GM12878 (cell line): ENCODE measurements around the gene FOXP1. TPM values are rescaled to one million over a fixed set of nuclear protein-coding genes. Genes with fewer than 3 reads are reported as not detected.

Experiments
- ATAC-seq: fragments of 200-7000 bp; cut with Tn5 transposase; 3 replicates; pipeline ENCODE4 v1.9.1; 2020; ENCODE audit warnings: mild to moderate bottlenecking, moderate library complexity
- BruUV-seq: library from RNA; stranded (reverse); fragments of 400-500 nt; replicated peaks from 2 replicates; lab custom pipeline; 2021; lab: Mats Ljungman, UMichigan
- CTCF ChIA-PET: fragments of 300-600 bp; sonication (Branson Sonifier 250); formaldehyde crosslinking; extraction: SDS; loops from one replicate; lab custom pipeline; 2021; ENCODE audit warnings: inconsistent platforms; lab: Yijun Ruan, JAX
- POLR2A ChIA-PET: fragments of 350-600 bp; formaldehyde crosslinking; extraction: SDS; loops from one replicate; lab custom pipeline; 2021; ENCODE audit warnings: inconsistent platforms; lab: Charles Lee
- RAD21 ChIA-PET: fragments of 300-600 bp; sonication (Branson Sonifier 250); formaldehyde crosslinking; loops from one replicate; lab custom pipeline; 2023; ENCODE audit warnings: antibody characterized with exemption; ENCODE audit not compliant: unreplicated experiment; lab: Charles Lee
- SMC1A ChIA-PET: fragments of 300-600 bp; sonication (Branson Sonifier 250); formaldehyde crosslinking; loops from one replicate; lab custom pipeline; 2023; ENCODE audit not compliant: unreplicated experiment, uncharacterized antibody; lab: Charles Lee
- DNase-seq: peaks from one replicate; pipeline ENCODE4 v3.0.0-alpha.2; 2011; ENCODE audit warnings: low read depth, low spot score
- FAIRE-seq: peaks from 3 replicates; lab custom pipeline; 2011; peaks lifted over from hg19 to GRCh38; lab: Jason Lieb, UNC
- H2AFZ ChIP-seq: 2 replicates; pipeline ENCODE4 v1.6.0; 2011; ENCODE audit warnings: low read depth, low read length, control low read depth; ENCODE audit not compliant: control insufficient read depth
- H3K27ac ChIP-seq: 2 replicates; pipeline ENCODE4 v1.5.1; 2011; ENCODE audit warnings: control low read depth; ENCODE audit not compliant: control insufficient read depth, insufficient read depth
- H3K27me3 ChIP-seq, 2 experiments: replicated peaks in 1 of 2; 2 replicates each; pipeline versions ENCODE4 v1.6.0 to v1.6.1; 2011; ENCODE audit warnings: low read length in 1 of 2; ENCODE audit not compliant: control insufficient read depth in 2 of 2, insufficient read depth in 2 of 2
- H3K36me3 ChIP-seq, 2 experiments: 2 replicates each; pipeline ENCODE4 v1.5.1; 2011; ENCODE audit warnings: low read length in 1 of 2; ENCODE audit not compliant: control insufficient read depth in 2 of 2, insufficient read depth in 2 of 2
- H3K4me1 ChIP-seq: 2 replicates; pipeline ENCODE4 v1.6.1; 2011; ENCODE audit warnings: mild to moderate bottlenecking, low read length, moderate library complexity, mixed read lengths; ENCODE audit not compliant: control insufficient read depth, insufficient read depth
- H3K4me2 ChIP-seq: 2 replicates; pipeline ENCODE4 v1.6.0; 2011; ENCODE audit warnings: control low read depth; ENCODE audit not compliant: control insufficient read depth, insufficient read depth
- H3K4me3 ChIP-seq: fragments of 200-600 bp; sonication (generic); 2 replicates; pipeline ENCODE4 v1.5.1; 2016
- H3K79me2 ChIP-seq: 2 replicates; pipeline ENCODE4 v1.6.0; 2011; ENCODE audit warnings: low read length; ENCODE audit not compliant: control insufficient read depth, insufficient read depth
- H3K9ac ChIP-seq: 2 replicates; pipeline ENCODE4 v1.8.0; 2011; ENCODE audit warnings: low read length, control low read depth, mixed read lengths; ENCODE audit not compliant: control insufficient read depth, insufficient read depth
- H3K9me3 ChIP-seq: replicated peaks from 3 replicates; pipeline ENCODE4 v1.5.1; 2011; ENCODE audit warnings: mild to moderate bottlenecking, low read length; ENCODE audit not compliant: control insufficient read depth, insufficient read depth
- H4K20me1 ChIP-seq: 2 replicates; pipeline ENCODE4 v1.6.0; 2011; ENCODE audit not compliant: control insufficient read depth, insufficient read depth
- CBX3 ChIP-seq: fragments of 200-600 bp; sonication (generic); IDR thresholded peaks from 2 replicates; pipeline ENCODE4 v1.6.1; 2016; ENCODE audit warnings: low read depth, borderline replicate concordance
- CTCF ChIP-seq, 3 experiments: IDR thresholded peaks in 2 of 3; conservative IDR thresholded peaks in 1 of 3; 2 replicates each; pipeline ENCODE4 v1.5.1; 2011; ENCODE audit warnings: low read depth in 3 of 3, low read length in 3 of 3, mild to moderate bottlenecking in 3 of 3, control low read depth in 2 of 3, moderate library complexity in 2 of 3, inconsistent platforms in 1 of 3, mixed read lengths in 1 of 3; ENCODE audit not compliant: control insufficient read depth in 2 of 3, insufficient read depth in 1 of 3; ENCODE audit errors: extremely low read depth in 1 of 3
- FOS ChIP-seq: IDR thresholded peaks from 3 replicates; pipeline ENCODE4 v1.6.1; 2011; ENCODE audit warnings: borderline replicate concordance; ENCODE audit not compliant: insufficient read length; ENCODE audit errors: extremely low read depth
- KAT2A ChIP-seq: conservative IDR thresholded peaks from 2 replicates; pipeline ENCODE4 v1.6.1; 2011; ENCODE audit warnings: low read depth, low read length; ENCODE audit not compliant: control insufficient read depth
- NBN ChIP-seq: fragments of 450-650 bp; IDR thresholded peaks from 2 replicates; pipeline ENCODE4 v1.6.1; 2016
- POU2F2 ChIP-seq: IDR thresholded peaks from 3 replicates; pipeline ENCODE4 v1.6.1; 2011; ENCODE audit warnings: low read depth, mild to moderate bottlenecking, low read length, borderline replicate concordance
- REST ChIP-seq: IDR thresholded peaks from 2 replicates; pipeline ENCODE4 v1.6.1; 2012; ENCODE audit warnings: mild to moderate bottlenecking, low read depth, low read length
- SPI1 ChIP-seq: IDR thresholded peaks from 2 replicates; pipeline ENCODE4 v1.6.1; 2011; ENCODE audit warnings: low read depth, mild to moderate bottlenecking, low read length, moderate library complexity, borderline replicate concordance; ENCODE audit not compliant: insufficient read depth
- SUPT20H ChIP-seq: IDR thresholded peaks from 2 replicates; pipeline ENCODE4 v1.6.1; 2011; ENCODE audit warnings: low read depth, mild to moderate bottlenecking, low read length, moderate library complexity, borderline replicate concordance; ENCODE audit not compliant: control insufficient read depth
- TCF7 ChIP-seq: IDR thresholded peaks from 2 replicates; pipeline ENCODE4 v1.6.1; 2014; ENCODE audit warnings: antibody characterized with exemption, borderline replicate concordance
- ZSCAN29 ChIP-seq: fragments of 450-650 bp; IDR thresholded peaks from 2 replicates; pipeline ENCODE4 v1.6.1; 2017; ENCODE audit warnings: mild to moderate bottlenecking, moderate library complexity
- ZZZ3 ChIP-seq: IDR thresholded peaks from 2 replicates; pipeline ENCODE4 v1.6.1; 2011; ENCODE audit warnings: low read depth; ENCODE audit not compliant: control insufficient read depth, insufficient read length
- WGBS: methylation state at CpG from one replicate; pipeline ENCODE4 v1.1.6; 2016; ENCODE audit warnings: low lambda C conversion rate; ENCODE audit not compliant: insufficient replicate concordance, insufficient coverage; ENCODE audit errors: missing lambda C conversion rate; 5-methylcytosine and 5-hydroxymethylcytosine counted together
- in situ Hi-C: fragments of 300-500 bp; cut with MboI; formaldehyde crosslinking; loops from 9 replicates; pipeline ENCODE4 v1.14.3; 2018; ENCODE audit warnings: mixed read lengths
- intact Hi-C: fragments of 100-400 bp; cut with micrococcal nuclease; formaldehyde crosslinking; loops from one replicate; pipeline ENCODE4 v1.14.2; 2022; ENCODE audit not compliant: unreplicated experiment
- polyA plus RNA-seq, 11 experiments: library from polyadenylated mRNA; depleted of rRNA in 4 of 11; unstranded in 6 of 11; stranded (reverse) in 5 of 11; fragments of >200 nt; fragmentation: Nextera tagmentation in 4 of 11; fragmentation: Illumina TruSeq in 1 of 11; extraction: Ambion mirVana in 4 of 11; extraction: Trizol in 1 of 11; gene quantifications; 1 replicate in 1 of 11; 2 replicates in 10 of 11; pipeline versions ENCODE4 v1.2.1 to v1.2.3, GENCODE V29; 2011 to 2016; ENCODE audit warnings: inconsistent platforms in 2 of 11, missing spikeins in 2 of 11, low read depth in 1 of 11
- total RNA-seq, 4 experiments: library from RNA; depleted of rRNA in 3 of 4; stranded (reverse); fragments of >200 nt in 3 of 4; fragmentation: Illumina TruSeq in 1 of 4; extraction: Trizol in 1 of 4; gene quantifications; 2 replicates each; pipeline versions ENCODE4 v1.2.1 to v1.2.3, GENCODE V29; 2013 to 2021

Gene FOXP1
- total and polyA plus RNA-seq, 10 of the 15 experiments (the other 5 are each of a cell fraction or from before 2014, with no cell fraction given): 0.05 to 1.6 (median 0.20) TPM; not detected in 1

GRCh38 chr3:71525391-71525790, 58.1 kb downstream of the FOXP1 start:
- BruUV-seq: no TSS peak
- H3K9ac ChIP-seq: no peak overlapping the region
- intact Hi-C loops (no loop called here), in situ Hi-C loops (no loop called here)
- no peak for FAIRE-seq
- no peak for DNase-seq
- H3K9me3 ChIP-seq: no peaks in the 10 kb centered on the region
- no peaks in the 10 kb centered on the region for H3K36me3 ChIP-seq
- no peaks in the 10 kb centered on the region for H4K20me1 ChIP-seq
- POLR2A ChIA-PET: no interaction called here
- H3K4me3 ChIP-seq: no peak overlapping the region
- H3K27ac ChIP-seq: no peak overlapping the region
- RAD21 ChIA-PET: no interaction called here
- no peak for ATAC-seq
- SMC1A ChIA-PET: no interaction called here
- H3K27me3 ChIP-seq: no peaks in the 10 kb centered on the region
- 23% methylated on average over 3 of the region's 3 CpGs for WGBS
- no peak overlapping the region for H3K4me2 ChIP-seq
- no peaks in the 10 kb centered on the region for H3K79me2 ChIP-seq
- no peak for TF ChIP-seq CBX3
- no peak for TF ChIP-seq CTCF (IDR thresholded peaks at IDR 0.05 in 2 of 3, conservative IDR thresholded peaks at IDR 0.05 in 1 of 3; ENCODE audit: control insufficient read depth in 2 of 3, extremely low read depth in 1 of 3, insufficient read depth in 1 of 3, low read depth in 3 of 3, low read length in 3 of 3)
- no peak for TF ChIP-seq NBN
- TF ChIP-seq ZSCAN29: no peak
- TF ChIP-seq SPI1: no peak
- TF ChIP-seq TCF7: no peak
- TF ChIP-seq KAT2A: no peak
- no peak for TF ChIP-seq SUPT20H
- TF ChIP-seq ZZZ3: no peak
- TF ChIP-seq REST: no peak
- no peak for TF ChIP-seq POU2F2
- no peak for TF ChIP-seq FOS
- CTCF ChIA-PET: no interaction called here
- no peaks in the 10 kb centered on the region for H3K4me1 ChIP-seq
- H2AFZ ChIP-seq: no peak overlapping the region
